Measurements from ENCODE around the gene ADCY3.

Gene ADCY3

GRCh38 chr2:24903161-24904103 lies 16.6 kb downstream of the ADCY3 start:
- DNase-seq (ENCODE audit: low read depth, low spot score), result no peak

- DNase-seq (ENCODE audit: low read depth, low spot score), result no peak
Observed at GRCh38 chr2:24899361-24899910, 20.6 kb downstream of the ADCY3 start.

- no peak for DNase-seq (ENCODE audit: low read depth, low spot score)
Observed at GRCh38 chr2:24898122-24899109, 21.6 kb downstream of the ADCY3 start.

- no peak for DNase-seq (ENCODE audit: low read depth, low spot score)
Observed at GRCh38 chr2:24894750-24895149, 25.3 kb downstream of the ADCY3 start.

GRCh38 chr2:24893934-24894333 lies 26.1 kb downstream of the ADCY3 start:
- DNase-seq (ENCODE audit: low read depth, low spot score), result no peak

- DNase-seq (ENCODE audit: low read depth, low spot score), result no peak
Observed at GRCh38 chr2:24892928-24893327, 27.1 kb downstream of the ADCY3 start.

GRCh38 chr2:24891201-24891600 lies 28.8 kb downstream of the ADCY3 start:
- DNase-seq (ENCODE audit: low read depth, low spot score), result no peak

- DNase-seq (ENCODE audit: low read depth, low spot score), result no peak
Observed at GRCh38 chr2:24889221-24889620, 30.8 kb downstream of the ADCY3 start.

GRCh38 chr2:24888177-24888576 lies 31.9 kb downstream of the ADCY3 start:
- DNase-seq (ENCODE audit: low read depth, low spot score), result no peak

GRCh38 chr2:24887307-24887874 lies 32.6 kb downstream of the ADCY3 start:
- no peak for DNase-seq (ENCODE audit: low read depth, low spot score)

- DNase-seq (ENCODE audit: low read depth, low spot score), result no peak
Observed at GRCh38 chr2:24886691-24887304, 33.2 kb downstream of the ADCY3 start.

- no peak for DNase-seq (ENCODE audit: low read depth, low spot score)
Observed at GRCh38 chr2:24886126-24886501, 33.9 kb downstream of the ADCY3 start.

- no peak for DNase-seq (ENCODE audit: low read depth, low spot score)
Observed at GRCh38 chr2:24885221-24886125, 34.6 kb downstream of the ADCY3 start.

- no peak for DNase-seq (ENCODE audit: low read depth, low spot score)
Observed at GRCh38 chr2:24883946-24884345, 36.1 kb downstream of the ADCY3 start.

GRCh38 chr2:24881623-24882022 lies 38.4 kb downstream of the ADCY3 start:
- DNase-seq (ENCODE audit: low read depth, low spot score), result no peak

GRCh38 chr2:24881158-24881557 lies 38.9 kb downstream of the ADCY3 start:
- DNase-seq (ENCODE audit: low read depth, low spot score), result no peak

GRCh38 chr2:24878341-24878740 lies 41.7 kb downstream of the ADCY3 start:
- no peak for DNase-seq (ENCODE audit: low read depth, low spot score)

GRCh38 chr2:24877646-24878045 lies 42.4 kb downstream of the ADCY3 start:
- DNase-seq (ENCODE audit: low read depth, low spot score), result no peak

GRCh38 chr2:24877067-24877466 lies 43.0 kb downstream of the ADCY3 start:
- no peak for DNase-seq (ENCODE audit: low read depth, low spot score)

- DNase-seq (ENCODE audit: low read depth, low spot score), result no peak
Observed at GRCh38 chr2:24875901-24876300, 44.1 kb downstream of the ADCY3 start.
